GM23338 (cell line): ENCODE measurements around the gene TENM4. TPM values are rescaled to one million over a fixed set of nuclear protein-coding genes. Genes with fewer than 3 reads are reported as not detected.

Source experiments
- ATAC-seq: fragments of 200-7000 bp; cut with Tn5 transposase; 3 replicates; pipeline ENCODE4 v1.9.1; 2020
- DNase-seq: peaks from one replicate; pipeline ENCODE4 v3.0.0-alpha.2; 2015; ENCODE audit warnings: low spot score
- H2AFZ ChIP-seq: fragments of 200-600 bp; sonication (generic); 2 replicates; pipeline ENCODE4 v1.8.0; 2016; ENCODE audit warnings: antibody characterized with exemption, mild to moderate bottlenecking, moderate library complexity
- H3F3A ChIP-seq: fragments of 200-600 bp; sonication (generic); replicated peaks from 2 replicates; pipeline ENCODE4 v1.8.0; 2017; ENCODE audit warnings: antibody characterized with exemption, mixed run types, low read depth
- H3K27ac ChIP-seq: fragments of 200-600 bp; sonication (generic); 2 replicates; pipeline ENCODE4 v1.6.1; 2016; ENCODE audit warnings: low read depth
- H3K27me3 ChIP-seq: fragments of 200-600 bp; sonication (generic); 2 replicates; pipeline ENCODE4 v1.8.0; 2016; ENCODE audit warnings: mild to moderate bottlenecking, mixed run types, moderate library complexity; ENCODE audit not compliant: insufficient read depth
- H3K36me3 ChIP-seq: fragments of 200-600 bp; sonication (generic); 2 replicates; pipeline ENCODE4 v1.8.0; 2016; ENCODE audit warnings: mild to moderate bottlenecking; ENCODE audit not compliant: insufficient read depth
- H3K4me1 ChIP-seq: fragments of 200-600 bp; sonication (generic); 2 replicates; pipeline ENCODE4 v1.8.0; 2016; ENCODE audit warnings: mild to moderate bottlenecking, moderate library complexity; ENCODE audit not compliant: insufficient read depth
- H3K4me2 ChIP-seq: fragments of 200-600 bp; sonication (generic); 2 replicates; pipeline ENCODE4 v1.7.1; 2017; ENCODE audit warnings: mixed run types
- H3K4me3 ChIP-seq: fragments of 200-600 bp; sonication (generic); 2 replicates; pipeline ENCODE4 v1.6.1; 2016; ENCODE audit warnings: mixed run types
- H3K79me2 ChIP-seq: fragments of 200-600 bp; sonication (generic); replicated peaks from 2 replicates; pipeline ENCODE4 v1.8.0; 2017; ENCODE audit warnings: mild to moderate bottlenecking; ENCODE audit not compliant: insufficient read depth
- H3K9me2 ChIP-seq: fragments of 200-600 bp; sonication (generic); 2 replicates; pipeline ENCODE4 v1.8.0; 2017; ENCODE audit not compliant: insufficient read depth
- H4K20me1 ChIP-seq: fragments of 200-600 bp; sonication (generic); replicated peaks from 2 replicates; pipeline ENCODE4 v1.8.0; 2017; ENCODE audit warnings: mild to moderate bottlenecking; ENCODE audit not compliant: insufficient read depth
- H3K27ac Mint-ChIP-seq: 2 replicates; pipeline ENCODE4 v1.8.0; 2020; ENCODE audit warnings: inconsistent platforms, mild to moderate bottlenecking, moderate library complexity, mixed read lengths
- H3K27me3 Mint-ChIP-seq: 3 replicates; pipeline ENCODE4 v1.8.0; 2022; ENCODE audit warnings: low read depth, mild to moderate bottlenecking, moderate library complexity, mixed read lengths, inconsistent platforms; ENCODE audit not compliant: insufficient read depth, poor library complexity
- H3K36me3 Mint-ChIP-seq: 3 replicates; pipeline ENCODE4 v1.8.0; 2021; ENCODE audit warnings: low read depth, mild to moderate bottlenecking, inconsistent platforms, moderate library complexity, mixed read lengths
- H3K4me1 Mint-ChIP-seq: 3 replicates; pipeline ENCODE4 v1.8.0; 2020; ENCODE audit warnings: mild to moderate bottlenecking, inconsistent platforms, mixed read lengths
- H3K4me3 Mint-ChIP-seq: 3 replicates; pipeline ENCODE4 v1.8.0; 2021; ENCODE audit warnings: moderate library complexity, mild to moderate bottlenecking, inconsistent platforms, mixed read lengths
- H3K9me3 Mint-ChIP-seq: 3 replicates; pipeline ENCODE4 v1.8.0; 2020; ENCODE audit warnings: moderate library complexity, mild to moderate bottlenecking, inconsistent platforms, mixed read lengths
- CREB1 ChIP-seq: fragments of 250-450 bp; sonication (Bioruptor Pico); IDR thresholded peaks from 2 replicates; pipeline ENCODE4 v1.5.0; 2020; ENCODE audit warnings: low read depth, mild to moderate bottlenecking, moderate library complexity
- CTCF ChIP-seq, 2 experiments: fragments of 200-600 bp in 1 of 2; sonication (generic) in 1 of 2; conservative IDR thresholded peaks; 2 replicates each; pipeline versions ENCODE4 v1.5.1 to v1.6.1; 2016 to 2017; ENCODE audit warnings: antibody characterized with exemption in 2 of 2, low read depth in 2 of 2, mild to moderate bottlenecking in 2 of 2, moderate library complexity in 1 of 2
- ETS1 ChIP-seq: IDR thresholded peaks from 2 replicates; pipeline ENCODE4 v1.6.1; 2016; ENCODE audit warnings: antibody characterized with exemption
- EZH2 ChIP-seq: fragments of 200-600 bp; sonication (generic); IDR thresholded peaks from one replicate; pipeline ENCODE4 v1.8.0; 2017; ENCODE audit warnings: antibody characterized with exemption, mild to moderate bottlenecking, low read depth; ENCODE audit not compliant: unreplicated experiment
- EZH2phosphoT487 ChIP-seq: fragments of 200-600 bp; sonication (generic); IDR thresholded peaks from one replicate; pipeline ENCODE4 v1.8.1; 2018; ENCODE audit warnings: antibody characterized with exemption; ENCODE audit not compliant: unreplicated experiment
- JUNB ChIP-seq: IDR thresholded peaks from one replicate; pipeline ENCODE4 v1.6.1; 2016; ENCODE audit warnings: antibody characterized with exemption; ENCODE audit not compliant: unreplicated experiment
- NANOG ChIP-seq: IDR thresholded peaks from 2 replicates; pipeline ENCODE4 v1.6.1; 2016; ENCODE audit warnings: antibody characterized with exemption, borderline replicate concordance
- POLR2AphosphoS5 ChIP-seq: IDR thresholded peaks from 2 replicates; pipeline ENCODE4 v1.6.1; 2016; ENCODE audit warnings: antibody characterized with exemption, low read depth
- REST ChIP-seq: IDR thresholded peaks from one replicate; pipeline ENCODE4 v1.6.1; 2018; ENCODE audit warnings: antibody characterized with exemption; ENCODE audit not compliant: unreplicated experiment
- STAT1 ChIP-seq: IDR thresholded peaks from one replicate; pipeline ENCODE4 v1.6.1; 2016; ENCODE audit warnings: antibody characterized with exemption; ENCODE audit not compliant: unreplicated experiment
- ZNF114 ChIP-seq: fragments of 250-450 bp; sonication (Bioruptor Pico); IDR thresholded peaks from 2 replicates; pipeline ENCODE4 v1.5.0; 2020; ENCODE audit warnings: mild to moderate bottlenecking, moderate library complexity
- ZNF331 ChIP-seq: fragments of 250-450 bp; sonication (Bioruptor Pico); IDR thresholded peaks from 2 replicates; pipeline ENCODE4 v1.5.0; 2020; ENCODE audit warnings: low read depth, mild to moderate bottlenecking, moderate library complexity
- ZNF462 ChIP-seq: fragments of 250-450 bp; sonication (Bioruptor Pico); IDR thresholded peaks from 2 replicates; pipeline ENCODE4 v1.5.0; 2020; ENCODE audit warnings: mild to moderate bottlenecking, moderate library complexity
- polyA plus RNA-seq: library from polyadenylated mRNA; unstranded; fragments of >200 nt; fragmentation: Nextera tagmentation; extraction: Ambion mirVana; gene quantifications from 2 replicates; pipeline ENCODE4 v1.2.1, GENCODE V29; 2016
- total RNA-seq: library from RNA; depleted of rRNA; stranded (reverse); fragments of >200 nt; shearing (Covaris generic); gene quantifications from 2 replicates; pipeline ENCODE4 v1.2.3, GENCODE V29; 2014

TENM4 gene
- total and polyA plus RNA-seq, 2 experiments from 2014 or later, result 7.3 TPM

GRCh38 chr11:79484872-79485271 lies 44.0 kb upstream of the TENM4 start:
- Histone ChIP-seq H3K27ac (no peak overlapping the region), H3K9me2 (no peaks in the 10 kb centered on the region), H3K27me3 (no peaks in the 10 kb centered on the region), H3K4me2 (no peak overlapping the region), H3F3A (no peaks in the 10 kb centered on the region), H3K4me3 (no peak overlapping the region), H3K79me2 (no peaks in the 10 kb centered on the region), H3K4me1 (peaks cover 14% of the 10 kb centered on the region), H2AFZ (no peak overlapping the region), H3K36me3 (no peaks in the 10 kb centered on the region), H4K20me1 (no peaks in the 10 kb centered on the region)
- Mint-ChIP-seq H3K27ac (no peak overlapping the region), H3K27me3 (peaks cover 9% of the 10 kb centered on the region), H3K4me1 (peaks cover 25% of the 10 kb centered on the region), H3K9me3 (no peaks in the 10 kb centered on the region), H3K4me3 (no peak overlapping the region; the same call in 2 of the 3 replicates), H3K36me3 (no peaks in the 10 kb centered on the region)
- ATAC-seq (no peak), DNase-seq (no peak)
- TF ChIP-seq REST (no peak), ZNF331 (CRISPR knock-in tag) (no peak), EZH2phosphoT487 (no peak), ETS1 (no peak), JUNB (no peak), STAT1 (no peak), CREB1 (CRISPR knock-in tag) (no peak), POLR2AphosphoS5 (no peak), CTCF (conservative IDR thresholded peaks at IDR 0.05; ENCODE audit: low read depth in 2 of 2) (no peak), ZNF462 (no peak), NANOG (no peak), ZNF114 (CRISPR knock-in tag) (no peak), EZH2 (no peak)
